GM12891 (cell line): ENCODE results near the gene USP37.
"Not testable (repeated sequence)": the region's sequence is repeated elsewhere in the genome, so short reads cannot be mapped to it uniquely, and the experiment has no call there.

ENCODE experiments used
- DNase-seq: peaks from one replicate; pipeline ENCODE4 v3.0.0; 2011; ENCODE audit warnings: low spot score; ENCODE audit not compliant: insufficient read length
- FAIRE-seq: peaks from 2 replicates; lab custom pipeline; 2011; peaks lifted over from hg19 to GRCh38; lab: Jason Lieb, UNC
- PAX5 ChIP-seq: IDR thresholded peaks from 2 replicates; pipeline ENCODE4 v1.6.1; 2011; ENCODE audit warnings: low read length, moderate library complexity, mild to moderate bottlenecking; ENCODE audit not compliant: insufficient read depth, severe bottlenecking
- POLR2A ChIP-seq: IDR thresholded peaks from 2 replicates; pipeline ENCODE4 v1.6.1; 2011; ENCODE audit warnings: low read depth, low read length, control low read depth
- POLR2AphosphoS5 ChIP-seq: IDR thresholded peaks from 2 replicates; pipeline ENCODE4 v1.6.1; 2011; ENCODE audit warnings: low read depth, low read length, control low read depth
- POU2F2 ChIP-seq: IDR thresholded peaks from 2 replicates; pipeline ENCODE4 v1.6.1; 2011; ENCODE audit warnings: low read depth, mild to moderate bottlenecking, control low read depth, low read length, moderate library complexity
- SPI1 ChIP-seq: IDR thresholded peaks from 2 replicates; pipeline ENCODE4 v1.6.1; 2011; ENCODE audit warnings: low read depth, low read length, control low read depth
- TAF1 ChIP-seq: IDR thresholded peaks from 2 replicates; pipeline ENCODE4 v1.6.1; 2011; ENCODE audit warnings: low read depth, low read length, control low read depth

Gene USP37

GRCh38 chr2:218557941-218558340, 10.2 kb downstream of the USP37 start:
- DNase-seq (no peak), FAIRE-seq (no peak)
- TF ChIP-seq SPI1 = no peak
- no peak for TF ChIP-seq POLR2A
- TF ChIP-seq POLR2AphosphoS5 = no peak
- TF ChIP-seq POU2F2 = no peak
- TF ChIP-seq TAF1 = no peak
- no peak for TF ChIP-seq PAX5

GRCh38 chr2:218555527-218555926, 12.6 kb downstream of the USP37 start:
- TF ChIP-seq POU2F2 (no peak), SPI1 (no peak), TAF1 (no peak), PAX5 (no peak), POLR2A (no peak), POLR2AphosphoS5 (no peak)
- DNase-seq = no peak
- FAIRE-seq = no peak

GRCh38 chr2:218554225-218554624, 13.9 kb downstream of the USP37 start:
- not testable (repeated sequence) for DNase-seq, FAIRE-seq

GRCh38 chr2:218547978-218548377, 20.2 kb downstream of the USP37 start:
- DNase-seq = no peak
- peak; percentile 97 for TF ChIP-seq SPI1
- TF ChIP-seq POU2F2 = no peak
- FAIRE-seq = no peak

- TF ChIP-seq SPI1 = no peak
- no peak for TF ChIP-seq TAF1
- no peak for TF ChIP-seq POU2F2
- TF ChIP-seq POLR2A = no peak
- TF ChIP-seq POLR2AphosphoS5 = no peak
- TF ChIP-seq PAX5 = no peak
- FAIRE-seq (no peak), DNase-seq (no peak)
These were observed 20.6 kb downstream of the USP37 start for GRCh38 chr2:218547511-218547910.

- FAIRE-seq = no peak
- no peak for DNase-seq
- TF ChIP-seq POU2F2 = no peak
- TF ChIP-seq POLR2AphosphoS5 = no peak
- no peak for TF ChIP-seq SPI1
These were observed 22.1 kb downstream of the USP37 start for GRCh38 chr2:218546012-218546411.

- TF ChIP-seq POLR2AphosphoS5 (no peak), SPI1 (no peak), POU2F2 (no peak), POLR2A (no peak), PAX5 (no peak), TAF1 (no peak)
- DNase-seq (no peak), FAIRE-seq (no peak)
These were observed 28.1 kb downstream of the USP37 start for GRCh38 chr2:218540015-218540414.

GRCh38 chr2:218536804-218537494, 31.2 kb downstream of the USP37 start:
- no peak for TF ChIP-seq POLR2A
- TF ChIP-seq TAF1 = no peak
- TF ChIP-seq SPI1 = no peak
- TF ChIP-seq POLR2AphosphoS5 = no peak
- TF ChIP-seq POU2F2 = no peak
- TF ChIP-seq PAX5 = no peak
- DNase-seq = no peak
- no peak for FAIRE-seq

GRCh38 chr2:218529990-218530389, 38.2 kb downstream of the USP37 start:
- DNase-seq (no peak), FAIRE-seq (no peak)
- TF ChIP-seq TAF1 = no peak

- not testable (repeated sequence) for FAIRE-seq, DNase-seq
These were observed 39.7 kb downstream of the USP37 start for GRCh38 chr2:218528409-218528808.

GRCh38 chr2:218523651-218524050, 44.5 kb downstream of the USP37 start:
- DNase-seq (no peak), FAIRE-seq (no peak)
- no peak for TF ChIP-seq TAF1
- no peak for TF ChIP-seq POLR2AphosphoS5
- no peak for TF ChIP-seq SPI1
- no peak for TF ChIP-seq POU2F2
- TF ChIP-seq POLR2A = no peak
- no peak for TF ChIP-seq PAX5
